K562 (cell line): Measurements from ENCODE around the gene SCRN1. TPM values are rescaled to one million over a fixed set of nuclear protein-coding genes. Genes with fewer than 3 reads are reported as not detected.

Experiments used
- ATAC-seq: fragments of 200-7000 bp; cut with Tn5 transposase; 3 replicates; pipeline ENCODE4 v1.9.1; 2020; ENCODE audit warnings: moderate library complexity
- BruUV-seq: library from RNA; stranded (reverse); fragments of 400-500 nt; replicated peaks from 2 replicates; lab custom pipeline; 2021; lab: Mats Ljungman, UMichigan
- CTCF ChIA-PET: fragments of 300-600 bp; formaldehyde crosslinking; extraction: SDS; loops from one replicate; lab custom pipeline; 2021; ENCODE audit warnings: low intra/inter-chr PET ratio; lab: Yijun Ruan, JAX
- POLR2A ChIA-PET: fragments of 300-600, 350-650 bp; sonication (Branson Sonifier 250); formaldehyde crosslinking; extraction: SDS; loops from one replicate; lab custom pipeline; 2021; ENCODE audit warnings: antibody characterized with exemption, inconsistent platforms; lab: Yijun Ruan, JAX
- DNase-seq, 4 experiments: peaks; one replicate each; pipeline versions ENCODE4 v3.0.0 to v3.0.0-alpha.2; 2011 to 2018; ENCODE audit warnings: low spot score in 3 of 4, mixed read lengths in 3 of 4; ENCODE audit errors: extremely low read depth in 1 of 4
- FAIRE-seq: peaks from 2 replicates; lab custom pipeline; 2011; peaks lifted over from hg19 to GRCh38; lab: Jason Lieb, UNC
- H2AFZ ChIP-seq: 2 replicates; pipeline ENCODE4 v1.6.0; 2011; ENCODE audit warnings: low read depth, low read length, control low read depth, inconsistent platforms
- H3K27ac ChIP-seq: fragments of 200-600 bp; 3 replicates; pipeline ENCODE4 v1.8.0; 2011; ENCODE audit warnings: low read depth, mild to moderate bottlenecking, control low read depth, inconsistent platforms, low read length, moderate library complexity, mixed read lengths; ENCODE audit errors: extremely low read depth
- H3K27me3 ChIP-seq, 2 experiments: fragments of 300-600 bp in 1 of 2; 2 replicates in 1 of 2; 3 replicates in 1 of 2; pipeline versions ENCODE4 v1.6.0 to v1.8.0; 2011; ENCODE audit warnings: inconsistent platforms in 2 of 2, low read length in 2 of 2, mild to moderate bottlenecking in 1 of 2, mixed read lengths in 1 of 2, moderate library complexity in 1 of 2; ENCODE audit not compliant: control insufficient read depth in 2 of 2, insufficient read depth in 2 of 2
- H3K36me3 ChIP-seq: fragments of 300-600 bp; 3 replicates; pipeline ENCODE4 v1.8.0; 2011; ENCODE audit warnings: mild to moderate bottlenecking, low read length, inconsistent platforms; ENCODE audit not compliant: control insufficient read depth, insufficient read depth
- H3K4me1 ChIP-seq, 2 experiments: fragments of 200-600 bp in 1 of 2; replicated peaks in 1 of 2; 2 replicates in 1 of 2; 3 replicates in 1 of 2; pipeline versions ENCODE4 v1.5.1 to v1.8.0; 2011; ENCODE audit warnings: inconsistent platforms in 2 of 2, low read length in 2 of 2, mild to moderate bottlenecking in 1 of 2, mixed read lengths in 1 of 2, moderate library complexity in 1 of 2; ENCODE audit not compliant: control insufficient read depth in 2 of 2, insufficient read depth in 2 of 2
- H3K4me2 ChIP-seq: 2 replicates; pipeline ENCODE4 v1.6.1; 2011; ENCODE audit warnings: low read length, control low read depth, inconsistent platforms, mixed read lengths; ENCODE audit not compliant: insufficient read depth
- H3K4me3 ChIP-seq: fragments of 200-600 bp; sonication (generic), shearing (Covaris generic); 2 replicates; pipeline ENCODE4 v1.5.1; 2016; ENCODE audit warnings: control low read depth, inconsistent platforms
- H3K79me2 ChIP-seq: fragments of 200-600 bp; 3 replicates; pipeline ENCODE4 v1.8.0; 2011; ENCODE audit warnings: low read length, inconsistent platforms; ENCODE audit not compliant: control insufficient read depth, insufficient read depth
- H3K9ac ChIP-seq, 2 experiments: 2 replicates each; pipeline versions ENCODE4 v1.6.0 to v1.6.1; 2011; ENCODE audit warnings: low read depth in 2 of 2, low read length in 2 of 2, control low read depth in 1 of 2, inconsistent platforms in 1 of 2, mild to moderate bottlenecking in 1 of 2, mixed read lengths in 1 of 2; ENCODE audit not compliant: insufficient read depth in 1 of 2
- H3K9me1 ChIP-seq: one replicate; pipeline ENCODE4 v1.6.0; 2011; ENCODE audit warnings: inconsistent platforms, mild to moderate bottlenecking, low read length, moderate library complexity; ENCODE audit not compliant: control insufficient read depth, insufficient read depth
- H3K9me3 ChIP-seq: replicated peaks from 2 replicates; pipeline ENCODE4 v1.5.1; 2011; ENCODE audit warnings: low read depth, low read length, inconsistent platforms; ENCODE audit not compliant: control insufficient read depth, insufficient read depth
- H4K20me1 ChIP-seq: replicated peaks from 2 replicates; pipeline ENCODE4 v1.6.1; 2011; ENCODE audit warnings: low read length, inconsistent platforms, mixed read lengths; ENCODE audit not compliant: control insufficient read depth, insufficient read depth
- CEBPB ChIP-seq: fragments of 450-650 bp; IDR thresholded peaks from 2 replicates; pipeline ENCODE4 v1.6.1; 2016; ENCODE audit warnings: missing genetic modification characterization, missing compliant biosample characterization
- ETS2 ChIP-seq: IDR thresholded peaks from 2 replicates; pipeline ENCODE4 v1.6.1; 2016; ENCODE audit warnings: borderline replicate concordance, missing genetic modification characterization, mild to moderate bottlenecking, moderate library complexity, missing compliant biosample characterization; ENCODE audit not compliant: poor library complexity, severe bottlenecking
- WGBS: fragments of 100-300 bp; shearing (Covaris generic); methylation state at CpG from one replicate; pipeline ENCODE4 v1.1.6; 2016; ENCODE audit warnings: low coverage, mixed read lengths; ENCODE audit not compliant: insufficient coverage; ENCODE audit errors: missing lambda C conversion rate; 5-methylcytosine and 5-hydroxymethylcytosine counted together
- in situ Hi-C: fragments of 300-500 bp; cut with MboI; formaldehyde crosslinking; loops from 4 replicates; pipeline ENCODE4 v1.15.0; 2018; ENCODE audit warnings: inconsistent platforms, mixed read lengths
- intact Hi-C: fragments of 100-400 bp; cut with micrococcal nuclease; formaldehyde crosslinking; loops from 2 replicates; pipeline ENCODE4 v1.14.2; 2022
- polyA plus RNA-seq, 8 experiments: library from polyadenylated mRNA; depleted of rRNA in 4 of 8; stranded (reverse) in 5 of 8; unstranded in 3 of 8; fragments of >200 nt; fragmentation: Nextera tagmentation in 2 of 8; fragmentation: Illumina TruSeq in 1 of 8; extraction: Ambion mirVana in 2 of 8; extraction: Trizol in 1 of 8; gene quantifications; 2 replicates each; pipeline versions ENCODE4 v1.2.1 to v1.2.3, GENCODE V29; 2011 to 2014; ENCODE audit warnings: inconsistent platforms in 1 of 8, missing spikeins in 1 of 8
- total RNA-seq, 7 experiments: library from RNA; depleted of rRNA in 6 of 7; stranded (reverse); fragments of >200 nt in 6 of 7; fragmentation: Illumina TruSeq in 2 of 7; extraction: Trizol in 2 of 7; gene quantifications; 2 replicates each; pipeline versions ENCODE4 v1.2.1 to v1.2.3, GENCODE V29; 2011 to 2021; ENCODE audit warnings: low replicate concordance in 1 of 7
- TF ChIP-seq, protein P1 (sequence below): sonication (generic); formaldehyde crosslinking; IDR thresholded peaks from 2 replicates; pipeline ENCODE4 v1.8.1; 2023; ENCODE audit warnings: mild to moderate bottlenecking, missing genetic modification reagents

The SCRN1 gene
- total and polyA plus RNA-seq, 9 of the 15 experiments (the other 6 are each of a cell fraction or from before 2014, with no cell fraction given) = 0.13 to 1.4 (median 0.20) TPM

DNA sequence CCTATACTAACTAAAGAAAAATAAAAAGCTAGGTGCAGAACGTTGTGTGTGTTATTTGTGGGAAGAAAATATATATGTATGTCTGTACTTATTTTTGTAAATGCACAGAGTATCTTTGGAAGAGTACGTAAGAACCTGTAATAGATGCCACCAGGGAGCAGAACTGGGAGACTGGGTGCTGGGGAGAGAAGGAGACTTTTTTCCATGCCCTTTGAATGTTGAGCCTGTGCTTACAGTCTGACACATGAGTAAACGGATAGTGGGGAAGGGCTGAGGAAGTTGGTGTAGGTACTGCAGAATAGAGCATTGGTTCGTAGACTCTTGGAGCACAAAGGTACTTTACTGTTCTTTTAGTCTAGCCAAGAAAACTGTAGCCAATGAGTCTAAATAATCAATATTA is 1.3 kb upstream of the SCRN1 start:
- no peaks in the 10 kb centered on the region for H3K9me1 ChIP-seq
- H3K4me1 ChIP-seq = peaks cover 0 to 6% of the 10 kb centered on the region in 2 experiments; a peak in 2 of 5 replicates
- WGBS = 25% methylated on average over 4 of the region's 4 CpGs
- H3K9me3 ChIP-seq = no peaks in the 10 kb centered on the region; the same call in 1 of the 2 replicates
- peaks cover 2 to 8% of the 10 kb centered on the region in 2 experiments; a peak in 2 of 5 replicates for H3K27me3 ChIP-seq
- no peaks in the 10 kb centered on the region for H3K36me3 ChIP-seq
- no peaks in the 10 kb centered on the region for H3K79me2 ChIP-seq
- no peak for FAIRE-seq
- BruUV-seq = no TSS peak
- in situ Hi-C loops = no loop called here
- H3K9ac ChIP-seq = no peak overlapping the region
- H2AFZ ChIP-seq = no peak overlapping the region
- POLR2A ChIA-PET = no interaction called here
- no peak for ATAC-seq
- no peak overlapping the region for H3K27ac ChIP-seq
- TF ChIP-seq ETS2 (tag) = no peak
- TF ChIP-seq, all 486 proteins: peak for 0
- intact Hi-C loops = no loop called here
- Histone ChIP-seq H3K4me2 (no peak overlapping the region), H3K4me3 (no peak overlapping the region), H4K20me1 (no peaks in the 10 kb centered on the region)
- DNase-seq = no peak
- CTCF ChIA-PET = no interaction called here

DNA sequence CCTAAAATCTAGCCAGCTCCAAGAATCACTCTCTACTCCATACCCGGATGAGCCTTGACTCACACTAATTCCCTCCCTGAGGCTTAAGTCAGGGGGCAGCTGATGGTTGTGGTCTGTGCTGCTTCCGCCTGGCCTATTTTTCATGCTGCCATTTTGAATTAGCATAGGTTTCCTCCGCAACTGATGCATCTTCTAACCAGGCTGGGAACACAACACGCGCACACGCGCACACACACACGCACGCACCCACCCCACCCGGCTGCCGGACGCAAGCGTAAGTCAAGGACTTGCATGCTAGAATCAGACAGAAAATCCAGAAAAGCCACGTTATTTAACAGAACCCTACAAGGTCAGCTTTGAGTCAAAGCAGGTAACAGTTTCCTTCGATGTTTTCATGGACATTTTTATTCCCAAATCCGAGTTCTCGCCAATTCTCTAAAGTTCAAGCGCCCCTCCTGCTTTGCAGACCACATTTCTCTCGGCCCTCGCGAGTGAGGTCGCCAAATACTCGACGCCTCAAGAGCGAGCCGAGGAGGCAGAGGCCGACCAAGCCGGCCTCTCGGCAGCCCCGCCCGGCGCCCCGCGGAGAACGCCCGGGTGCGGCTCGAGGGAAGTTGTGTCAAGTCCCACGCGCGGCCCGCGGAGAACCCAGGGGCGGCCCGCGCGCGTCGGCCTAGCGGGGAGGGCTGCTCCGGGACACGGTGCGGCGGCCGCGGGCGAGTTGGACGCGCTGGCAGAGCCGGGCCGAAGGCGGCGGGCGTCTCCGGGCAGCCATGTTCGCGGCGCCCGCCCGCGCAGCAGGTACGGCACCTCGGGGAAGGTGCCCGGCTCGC is 961 bp downstream of the SCRN1 start:
- Histone ChIP-seq H3K36me3 (no peaks in the 10 kb centered on the region), H4K20me1 (no peaks in the 10 kb centered on the region), H2AFZ (peak overlapping the region; percentile 81; the same call in 1 of the 2 replicates), H3K9ac (no peak overlapping the region), H3K4me3 (no peak overlapping the region), H3K27me3 (peaks cover 2 to 8% of the 10 kb centered on the region in 2 experiments; a peak in 2 of 5 replicates), H3K27ac (no peak overlapping the region), H3K4me1 (peaks cover 0 to 6% of the 10 kb centered on the region in 2 experiments; a peak in 2 of 5 replicates), H3K9me3 (no peaks in the 10 kb centered on the region; the same call in 1 of the 2 replicates), H3K79me2 (no peaks in the 10 kb centered on the region), H3K9me1 (no peaks in the 10 kb centered on the region), H3K4me2 (no peak overlapping the region)
- in situ Hi-C loops = no loop called here
- DNase-seq = no peak
- no peak for FAIRE-seq
- no TSS peak for BruUV-seq
- ATAC-seq = no peak
- intact Hi-C loops = no loop called here
- POLR2A ChIA-PET = interaction anchor here (0.5 to 0.7 kb wide), 2 partner anchors 21 to 73 kb away, joined by 3 read pairs; no protein-coding TSS in a partner anchor
- WGBS = 89% methylated on average over 29 of the region's 75 CpGs
- TF ChIP-seq, protein P1, sequence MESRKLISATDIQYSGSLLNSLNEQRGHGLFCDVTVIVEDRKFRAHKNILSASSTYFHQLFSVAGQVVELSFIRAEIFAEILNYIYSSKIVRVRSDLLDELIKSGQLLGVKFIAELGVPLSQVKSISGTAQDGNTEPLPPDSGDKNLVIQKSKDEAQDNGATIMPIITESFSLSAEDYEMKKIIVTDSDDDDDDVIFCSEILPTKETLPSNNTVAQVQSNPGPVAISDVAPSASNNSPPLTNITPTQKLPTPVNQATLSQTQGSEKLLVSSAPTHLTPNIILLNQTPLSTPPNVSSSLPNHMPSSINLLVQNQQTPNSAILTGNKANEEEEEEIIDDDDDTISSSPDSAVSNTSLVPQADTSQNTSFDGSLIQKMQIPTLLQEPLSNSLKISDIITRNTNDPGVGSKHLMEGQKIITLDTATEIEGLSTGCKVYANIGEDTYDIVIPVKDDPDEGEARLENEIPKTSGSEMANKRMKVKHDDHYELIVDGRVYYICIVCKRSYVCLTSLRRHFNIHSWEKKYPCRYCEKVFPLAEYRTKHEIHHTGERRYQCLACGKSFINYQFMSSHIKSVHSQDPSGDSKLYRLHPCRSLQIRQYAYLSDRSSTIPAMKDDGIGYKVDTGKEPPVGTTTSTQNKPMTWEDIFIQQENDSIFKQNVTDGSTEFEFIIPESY (CRISPR knock-in tag) = 0 out of 2 replicates have a peak, but pooled peaks have one; percentile 7
- TF ChIP-seq CEBPB (tag) = no peak
- CTCF ChIA-PET = no interaction called here
